DMS53 (cell line): ENCODE measurements around the gene RBM15B.
A peak's percentile ranks its signal among the peaks of the same experiment; 100 is the strongest.

Experiments used
- DNase-seq: peaks from one replicate; lab custom pipeline; 2025; lab: John Stamatoyannopoulos, UW

Gene RBM15B

DNA sequence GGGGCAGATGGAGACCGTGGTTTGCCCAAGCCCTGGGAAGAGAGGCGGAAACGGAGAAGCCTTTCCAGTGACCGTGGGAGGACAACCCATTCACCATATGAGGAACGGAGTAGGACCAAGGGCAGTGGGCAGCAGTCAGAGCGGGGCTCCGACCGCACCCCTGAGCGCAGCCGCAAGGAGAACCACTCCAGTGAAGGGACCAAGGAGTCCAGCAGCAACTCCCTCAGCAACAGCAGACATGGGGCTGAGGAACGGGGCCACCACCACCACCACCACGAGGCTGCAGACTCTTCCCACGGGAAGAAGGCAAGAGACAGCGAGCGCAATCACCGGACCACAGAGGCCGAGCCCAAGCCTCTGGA is 2.0 kb downstream of the RBM15B start:
- no peak for DNase-seq

DNA sequence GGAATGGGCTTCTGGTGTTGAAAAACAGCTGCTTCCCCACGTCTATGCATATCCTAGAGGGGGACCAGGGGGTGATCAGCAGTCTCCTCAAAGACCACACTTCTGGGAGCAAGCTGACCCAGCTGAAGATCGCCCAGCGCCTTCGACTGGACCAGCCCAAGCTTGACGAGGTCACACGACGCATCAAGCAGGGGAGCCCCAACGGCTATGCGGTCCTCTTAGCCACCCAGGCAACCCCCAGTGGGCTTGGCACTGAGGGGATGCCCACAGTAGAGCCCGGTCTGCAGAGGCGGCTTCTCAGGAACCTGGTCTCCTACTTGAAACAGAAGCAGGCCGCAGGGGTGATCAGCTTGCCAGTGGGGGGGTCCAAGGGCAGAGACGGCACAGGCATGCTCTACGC is 2.5 kb downstream of the RBM15B start:
- no peak for DNase-seq

DNA sequence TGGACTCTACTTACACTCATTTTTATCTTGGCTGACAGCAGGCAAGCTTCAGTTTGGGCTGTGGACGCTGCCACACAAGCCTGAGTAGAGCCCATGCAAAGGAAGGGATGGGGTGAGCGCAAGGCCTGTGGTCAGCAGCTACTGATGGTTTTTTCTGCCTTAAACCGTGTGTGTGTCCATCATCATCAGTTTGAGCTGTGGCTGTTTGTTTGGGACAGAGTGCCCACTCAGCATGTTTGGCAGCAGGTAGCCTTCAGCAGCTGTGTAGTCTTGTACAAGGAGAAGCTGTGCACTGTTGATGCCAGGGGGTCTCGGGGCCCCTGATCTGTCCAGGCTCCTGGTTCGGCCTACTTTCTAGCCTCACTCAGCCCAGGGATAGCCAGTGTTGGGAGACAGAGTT is 3.5 kb downstream of the RBM15B start:
- DNase-seq, result no peak

DNA sequence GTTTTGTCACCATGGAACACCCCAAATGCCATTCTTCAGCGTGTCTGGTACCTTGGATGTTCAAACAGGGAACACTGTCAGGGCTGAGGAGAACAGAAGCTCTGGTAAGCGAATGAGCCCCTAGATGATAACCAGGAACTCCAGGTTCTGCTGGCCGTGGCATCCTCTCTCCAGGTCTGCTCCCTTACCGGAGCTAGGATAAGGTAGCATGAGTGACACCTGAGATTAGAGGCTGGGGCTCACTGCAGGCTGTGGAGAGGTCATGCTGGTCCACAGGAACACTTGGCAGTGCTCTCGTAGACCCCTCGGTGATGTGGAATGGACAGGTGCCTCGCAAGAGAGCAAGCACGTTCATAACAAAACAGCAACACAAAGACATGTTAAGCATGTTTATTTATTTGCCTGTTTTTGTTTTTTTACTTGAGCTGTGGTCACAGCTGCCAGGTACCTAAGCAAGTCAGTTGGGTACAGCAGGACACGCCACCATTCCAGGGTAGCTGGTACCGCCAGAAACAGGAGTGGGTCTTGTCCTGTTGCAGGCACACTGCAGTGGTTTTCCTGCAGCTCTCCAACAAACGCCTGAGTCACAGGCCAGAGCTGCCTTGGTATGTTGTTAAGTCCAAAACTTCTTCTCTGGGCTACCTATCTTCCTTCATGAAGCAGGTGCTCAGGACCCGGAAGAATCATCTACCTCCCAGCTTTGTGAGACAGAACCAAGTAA is 4.6 kb downstream of the RBM15B start:
- DNase-seq, result no peak

DNA sequence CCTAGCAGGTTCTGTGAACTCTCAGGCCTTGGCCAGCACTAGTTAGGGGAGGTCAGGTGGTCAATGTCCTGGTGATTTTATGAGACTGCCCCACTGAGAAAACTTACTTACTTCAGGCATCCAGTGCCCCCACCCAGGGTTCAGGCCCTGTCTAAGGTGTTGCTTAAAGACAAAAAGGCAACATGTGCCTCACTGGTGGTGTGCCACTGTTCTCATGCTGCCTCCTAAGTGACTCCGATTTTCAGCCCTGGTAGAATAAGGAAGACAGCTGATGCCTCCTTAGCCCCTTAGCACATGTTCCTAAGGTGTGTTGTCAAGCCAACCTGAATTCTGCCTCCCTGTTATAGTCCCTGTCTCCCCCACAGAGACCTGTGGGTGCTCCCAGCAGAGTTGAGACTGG is 5.3 kb downstream of the RBM15B start:
- DNase-seq, result no peak

DNA sequence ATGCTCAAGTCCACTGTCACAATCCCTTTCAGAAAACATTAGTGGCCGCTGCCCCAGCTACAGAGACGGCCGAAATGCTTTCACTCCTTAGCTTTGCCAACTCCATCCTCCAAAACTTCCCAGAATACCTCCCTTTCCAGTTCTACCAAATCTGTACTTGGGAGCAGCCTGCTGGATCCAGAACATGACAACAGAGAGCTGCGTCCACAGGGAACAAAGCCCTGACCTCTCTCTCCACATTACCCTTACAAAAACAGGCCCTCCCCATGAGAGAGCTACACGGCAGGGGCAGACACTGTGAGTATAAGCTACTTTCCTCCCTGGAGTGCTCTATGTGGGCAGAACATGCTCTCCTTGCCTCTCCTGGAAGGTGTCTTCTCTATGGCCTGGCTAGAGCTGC is 6.3 kb downstream of the RBM15B start:
- no peak for DNase-seq

DNA sequence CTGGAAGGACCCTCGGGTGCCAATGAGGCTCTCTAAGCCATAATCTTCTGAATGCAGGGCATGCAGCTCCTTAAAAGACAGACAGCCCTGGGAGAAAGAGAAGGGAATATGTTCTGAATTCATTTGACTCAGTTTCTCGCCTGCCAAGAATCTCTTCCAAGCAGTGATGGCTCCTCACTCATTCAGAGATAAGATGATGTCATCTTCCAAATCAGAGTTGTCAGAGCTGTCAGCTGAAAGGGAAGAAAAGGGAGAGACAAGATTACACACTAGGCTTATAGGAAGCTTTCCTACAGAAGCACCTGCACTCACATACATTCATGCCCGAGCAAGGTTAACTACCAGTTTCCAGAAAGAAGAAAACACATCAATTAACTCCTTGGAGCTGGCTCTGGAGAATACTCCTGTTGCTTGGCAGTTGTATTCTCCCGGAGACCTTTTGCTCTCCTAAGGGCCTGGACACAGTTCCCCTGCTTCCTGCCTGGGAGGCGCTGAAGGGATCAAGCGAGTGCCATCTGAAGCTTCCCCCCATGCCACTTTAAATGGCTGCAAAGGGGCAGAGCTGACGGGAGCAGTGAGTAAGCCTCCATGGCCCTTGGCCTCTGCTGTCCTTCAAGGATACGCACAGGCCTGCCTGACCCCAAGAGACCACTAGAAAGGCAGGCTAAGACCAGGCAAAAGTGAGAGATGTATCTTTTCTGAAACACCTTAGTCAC is 7.7 kb downstream of the RBM15B start:
- DNase-seq, result no peak

DNA sequence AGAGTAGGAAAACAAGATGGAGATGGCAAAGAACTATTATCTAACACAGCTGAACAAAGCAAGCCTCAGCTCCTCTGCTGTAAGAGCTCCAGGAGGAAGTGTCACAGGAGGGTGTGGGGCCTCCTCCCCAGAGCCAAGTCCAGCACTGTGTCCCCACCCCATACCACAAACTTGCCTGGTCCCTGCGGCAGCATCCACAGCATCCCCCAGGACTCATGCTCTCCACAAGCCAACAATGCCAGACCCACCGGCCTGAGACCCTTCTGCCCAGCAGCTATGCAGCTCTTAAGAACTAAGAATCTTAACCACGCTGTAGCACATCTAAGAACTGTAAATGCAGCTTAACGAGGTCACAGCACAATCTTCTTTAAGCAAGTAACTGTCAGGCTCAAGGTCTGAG is 9.1 kb downstream of the RBM15B start:
- DNase-seq, result no peak

DNA sequence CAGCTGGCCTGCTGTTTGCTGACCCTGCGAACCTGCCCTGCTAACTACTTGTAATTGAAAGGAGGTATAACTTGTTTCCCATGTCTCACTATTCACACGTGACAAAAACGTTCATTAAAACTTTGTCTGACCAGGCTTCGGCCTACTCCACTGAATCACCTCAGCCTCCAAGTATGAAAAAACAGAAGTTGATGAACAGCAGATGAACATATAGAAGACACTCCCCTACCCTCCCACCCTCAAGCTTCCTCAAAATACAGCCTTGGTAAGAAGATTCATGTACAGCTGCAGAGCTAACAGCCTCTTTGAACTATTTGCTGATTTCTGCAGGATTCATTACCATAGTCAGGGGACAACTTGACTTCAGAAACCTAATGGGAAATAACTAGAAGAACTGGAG is 10.7 kb downstream of the RBM15B start:
- no peak for DNase-seq

DNA sequence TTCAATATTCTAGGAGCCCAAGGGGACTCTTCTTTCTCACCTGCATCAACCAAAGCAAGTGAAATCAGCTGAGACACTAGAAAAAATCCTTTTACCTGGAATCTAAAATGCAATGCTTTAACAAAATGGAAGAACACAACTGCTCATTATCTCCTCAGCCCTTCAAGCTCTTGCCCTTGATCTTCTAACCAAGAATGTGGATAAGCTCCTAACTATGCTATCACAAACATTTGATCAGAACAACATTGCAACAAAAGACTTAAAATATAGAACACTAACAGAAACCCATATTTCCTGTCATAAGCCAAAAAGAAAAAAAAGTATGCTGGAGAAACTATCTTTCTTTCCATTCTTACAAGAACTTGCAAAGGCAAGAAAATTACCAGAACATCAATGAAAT is 12.6 kb downstream of the RBM15B start:
- no peak for DNase-seq

DNA sequence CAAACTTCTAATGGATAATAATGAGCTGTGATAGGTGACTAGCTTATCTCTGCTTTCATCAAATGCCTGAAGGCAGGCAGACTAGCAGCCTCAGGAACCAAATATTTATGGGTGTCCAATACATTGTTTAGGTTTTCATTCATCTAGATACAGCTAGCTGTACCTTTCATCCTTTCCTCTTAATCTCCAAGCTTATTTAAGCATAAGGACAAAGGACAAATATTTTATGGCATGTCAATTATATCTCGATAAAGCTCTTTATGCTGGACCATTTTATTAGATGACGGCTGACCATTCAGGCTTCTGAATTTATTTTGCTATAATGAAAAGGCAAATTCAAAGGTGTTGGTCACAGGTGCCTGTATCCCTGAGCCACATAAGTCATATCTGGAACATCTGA is 16.9 kb downstream of the RBM15B start:
- DNase-seq, result no peak

DNA sequence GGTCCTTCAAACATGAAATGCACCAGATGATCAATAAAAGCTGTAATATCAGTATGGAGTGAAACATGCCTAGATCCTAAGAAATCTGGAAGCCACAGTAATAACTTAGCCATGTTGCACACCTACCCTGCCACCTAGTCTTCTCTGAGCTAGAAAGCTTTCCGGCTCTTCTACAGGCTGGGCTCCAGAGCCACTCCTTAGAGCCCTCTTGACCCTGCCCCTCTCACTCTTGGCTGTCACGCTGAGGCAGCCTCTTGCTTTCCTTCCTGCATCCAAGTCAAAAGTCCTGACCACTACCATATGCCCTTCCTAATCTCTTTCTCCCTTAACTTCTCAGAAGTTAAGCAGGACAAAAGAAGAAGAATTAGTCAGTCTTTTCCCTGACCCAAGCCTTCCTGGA is 17.7 kb downstream of the RBM15B start:
- DNase-seq, result no peak

DNA sequence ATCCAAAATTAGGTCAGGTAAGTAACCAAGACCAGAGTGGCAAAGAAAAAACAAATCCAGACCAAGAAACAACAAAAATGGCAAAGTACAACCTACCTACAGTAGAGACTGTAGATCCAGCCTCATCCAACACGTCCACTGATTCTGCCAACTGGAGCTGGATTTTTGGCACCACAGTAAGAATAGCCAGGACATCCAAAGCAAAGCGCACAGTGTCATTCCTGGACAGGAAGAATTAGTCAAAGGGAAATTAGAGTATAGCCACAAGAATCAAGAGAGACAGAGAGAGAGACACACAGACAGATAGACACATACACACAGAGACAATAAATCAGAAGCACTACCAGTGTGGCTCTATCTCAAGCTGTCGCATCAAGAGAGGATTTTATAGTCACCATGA is 31.1 kb downstream of the RBM15B start:
- DNase-seq, result no peak

DNA sequence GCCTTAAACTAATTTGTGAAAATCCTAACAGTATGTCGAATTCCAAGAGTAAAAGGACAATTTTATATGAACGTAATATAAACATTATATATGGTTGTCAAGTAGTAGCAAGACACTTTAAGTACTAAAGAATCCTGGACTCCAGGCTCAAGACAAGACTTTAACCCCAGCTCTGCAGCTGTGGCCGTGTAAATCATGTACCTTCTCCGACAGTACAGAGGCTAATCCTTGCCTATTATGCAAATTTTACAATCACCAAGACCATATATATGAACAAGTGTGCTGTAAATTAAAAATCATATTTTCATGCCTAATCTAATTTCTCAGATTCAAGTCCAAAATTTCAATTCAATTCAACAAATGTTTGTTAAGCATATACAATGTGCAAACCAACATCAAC is 35.8 kb downstream of the RBM15B start:
- no peak for DNase-seq

DNA sequence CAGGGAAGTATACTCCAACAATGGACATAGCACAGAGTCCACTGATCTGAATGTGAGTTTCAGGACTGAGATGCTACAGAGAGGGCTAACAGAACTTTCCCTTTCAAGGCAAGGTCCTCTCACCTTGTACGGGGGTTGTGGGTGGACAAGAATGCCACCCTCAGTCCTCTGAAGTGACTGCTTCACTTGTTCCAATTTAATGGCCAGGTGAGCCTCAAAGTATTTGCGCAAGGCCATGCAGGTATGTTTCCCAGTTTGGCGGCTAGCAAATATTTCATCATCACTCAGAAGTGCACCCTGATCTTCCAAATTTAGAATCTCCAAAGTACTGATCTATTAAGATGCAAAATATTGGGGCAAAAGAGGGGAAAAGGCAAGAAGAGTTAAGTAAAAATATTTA is 38.1 kb downstream of the RBM15B start:
- DNase-seq, result no peak

DNA sequence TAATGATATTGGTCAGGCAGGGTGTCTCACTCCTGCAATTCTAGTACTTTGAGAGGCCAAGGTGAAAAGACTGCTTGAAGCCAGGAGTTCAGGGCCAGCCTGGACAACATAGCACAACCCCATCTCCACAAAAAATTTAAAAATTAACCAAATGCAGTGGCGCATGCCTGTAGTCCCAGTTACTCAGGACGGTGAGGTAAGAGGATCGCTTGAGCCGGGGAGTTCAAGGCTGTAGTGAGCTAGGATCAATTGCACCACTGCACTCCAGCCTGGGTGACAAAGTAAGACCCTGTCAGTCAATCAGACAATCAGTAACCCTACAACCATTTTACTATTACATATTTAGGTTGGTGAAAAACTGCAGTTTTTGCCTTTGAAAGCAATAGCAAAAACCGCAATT is 43.0 kb downstream of the RBM15B start:
- DNase-seq, result no peak

DNA sequence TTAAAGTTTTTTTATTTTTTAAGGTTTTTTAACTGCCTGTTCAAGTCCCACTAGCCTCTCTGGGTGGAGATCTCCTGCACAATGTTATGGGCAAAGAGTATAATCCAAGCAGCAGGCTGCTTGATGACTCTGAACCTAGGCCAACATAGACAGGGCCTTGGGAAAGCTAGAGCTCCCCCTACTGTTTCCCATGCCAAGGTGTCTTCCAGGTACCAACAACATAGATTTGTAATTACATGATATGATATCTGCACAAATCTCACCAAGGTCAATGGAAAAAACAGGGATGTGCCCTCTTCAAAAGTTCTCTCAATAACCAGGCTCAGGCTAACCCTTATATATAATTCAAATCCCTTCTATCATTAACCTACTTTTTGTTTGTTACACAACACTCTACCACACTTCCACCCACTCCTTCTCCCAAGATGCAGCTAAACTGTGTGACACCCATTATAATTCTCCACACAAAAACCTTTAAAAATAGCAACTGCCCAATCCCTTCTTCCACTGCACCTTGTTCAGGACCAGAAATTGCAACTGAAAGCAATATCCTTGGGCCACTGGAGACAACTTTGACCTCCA is 43.8 kb downstream of the RBM15B start:
- peak; percentile 49 for DNase-seq

DNA sequence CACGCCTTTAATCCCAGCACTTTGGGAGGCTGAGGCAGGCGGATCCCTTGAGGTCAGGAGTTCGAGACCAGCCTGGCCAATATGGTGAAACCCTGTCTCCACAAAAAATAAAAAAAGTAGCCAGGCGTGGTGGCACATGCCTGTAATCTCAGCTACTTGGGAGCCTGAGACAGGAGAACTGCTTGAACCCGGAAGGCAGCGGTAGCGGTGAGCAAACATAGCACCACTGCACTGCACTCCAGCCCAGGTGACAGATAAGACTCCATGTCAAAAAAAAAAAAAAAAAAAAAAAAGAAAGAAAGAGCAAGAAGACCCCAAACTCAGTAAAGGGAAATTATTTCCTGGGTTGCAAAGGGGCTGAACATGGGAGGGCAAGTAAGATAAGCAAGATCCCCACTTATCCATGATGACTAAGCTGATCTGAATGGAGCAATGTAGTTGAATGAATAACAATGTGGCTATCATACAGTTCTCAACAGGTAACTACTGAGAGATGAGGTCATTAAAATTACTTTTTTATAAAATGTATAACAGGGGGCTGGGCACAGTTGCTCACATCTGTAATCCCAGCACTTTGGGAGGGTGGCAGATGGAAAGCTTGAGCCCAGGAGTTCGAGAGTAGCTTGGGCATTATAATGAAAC is 46.0 kb downstream of the RBM15B start:
- DNase-seq, result no peak

DNA sequence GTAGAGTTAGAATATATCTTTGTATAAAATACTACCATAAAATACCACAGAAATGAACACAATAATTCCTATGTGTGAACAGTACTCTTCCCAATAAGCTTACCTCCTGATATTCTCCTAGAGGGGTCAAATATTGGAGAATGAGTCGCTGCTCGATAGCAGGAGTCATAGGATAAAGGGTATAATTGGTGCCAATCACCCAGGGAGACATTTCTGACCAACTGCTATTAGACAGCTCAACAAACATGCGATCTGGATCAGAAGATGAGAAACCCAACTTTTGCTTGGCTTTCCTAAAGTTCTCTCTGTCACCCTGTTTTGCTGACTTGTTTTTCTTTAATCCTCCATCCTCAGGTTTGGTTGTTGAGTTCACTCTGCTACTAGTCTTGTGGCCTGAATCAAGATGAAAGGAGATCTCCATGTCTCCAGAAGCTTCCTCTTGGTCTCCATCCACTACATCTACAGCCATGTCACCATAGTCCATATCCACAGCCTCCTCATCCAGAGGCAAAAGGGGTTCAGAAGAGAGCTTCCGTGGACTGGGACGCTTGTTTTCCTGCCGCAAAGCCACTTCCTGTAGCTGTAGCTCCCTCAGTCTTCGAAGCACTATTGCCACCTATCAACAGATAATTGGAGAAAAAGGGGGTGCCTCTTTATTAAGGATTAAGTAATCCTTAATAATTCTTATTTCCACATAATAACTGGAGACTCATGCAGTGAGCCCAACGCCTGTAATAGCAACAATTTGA is 50.4 kb downstream of the RBM15B start:
- no peak for DNase-seq

DNA sequence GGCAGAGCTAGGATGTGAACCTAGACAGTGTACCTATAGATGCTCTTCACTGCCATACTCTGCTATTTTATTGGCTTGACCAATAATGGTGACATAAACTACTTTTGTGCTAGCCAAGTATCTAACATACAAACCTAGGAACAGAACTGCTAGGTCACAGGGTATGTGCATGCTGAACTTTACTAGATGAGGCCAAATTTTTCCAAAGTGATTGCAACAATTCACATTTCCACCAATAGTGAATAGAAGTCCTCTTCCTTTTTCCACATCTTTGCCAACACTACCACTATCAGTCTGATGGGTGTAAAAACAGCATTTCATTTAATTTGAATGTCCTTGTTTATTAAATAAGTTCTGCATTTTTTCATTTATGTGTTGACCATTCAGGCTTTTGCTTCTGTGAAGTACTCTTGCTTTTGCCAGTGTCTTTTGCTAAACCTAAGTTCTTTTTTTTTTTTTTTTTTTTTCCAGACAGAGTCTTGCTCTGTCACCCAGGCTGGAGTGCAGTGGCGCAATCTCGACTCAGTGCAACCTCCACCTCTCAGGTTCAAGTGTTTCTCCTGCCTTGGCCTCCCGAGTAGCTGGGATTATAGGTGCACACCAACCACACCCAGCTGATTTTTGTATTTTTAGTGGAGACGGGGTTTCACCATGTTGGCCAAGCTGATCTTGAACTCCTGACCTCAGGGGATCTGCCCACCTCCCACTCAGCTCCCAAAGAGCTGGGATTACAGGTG is 54.6 kb downstream of the RBM15B start:
- no peak for DNase-seq
